A549 (cell line): ENCODE data around the gene CCDC182. TPM values are rescaled to one million over a fixed set of nuclear protein-coding genes. Genes with fewer than 3 reads are reported as not detected.

Experiments used
- ATAC-seq, 2 experiments: fragments of 200-7000 bp in 1 of 2; fragments of >200 bp in 1 of 2; cut with Nextera tagmentation in 1 of 2; cut with Tn5 transposase in 1 of 2; 3 replicates each; pipeline versions ENCODE4 v1.8.0 to v1.9.1; 2018 to 2020; ENCODE audit warnings: mild to moderate bottlenecking in 1 of 2, moderate library complexity in 1 of 2
- CTCF ChIA-PET: fragments of 300-600 bp; sonication (Branson Sonifier 250); formaldehyde crosslinking; extraction: SDS; loops from one replicate; lab custom pipeline; 2021; ENCODE audit warnings: antibody characterized with exemption, inconsistent platforms; lab: Yijun Ruan, JAX
- POLR2A ChIA-PET: fragments of 350-600 bp; formaldehyde crosslinking; extraction: SDS; loops from one replicate; lab custom pipeline; 2021; ENCODE audit warnings: antibody characterized with exemption, inconsistent platforms; lab: Yijun Ruan, JAX
- DNase-seq, 2 experiments: peaks; one replicate each; pipeline versions ENCODE4 v3.0.0 to v3.0.0-alpha.2; 2011 to 2016; ENCODE audit warnings: low read depth in 1 of 2, low spot score in 1 of 2
- FAIRE-seq: peaks from 2 replicates; lab custom pipeline; 2011; peaks lifted over from hg19 to GRCh38; lab: Jason Lieb, UNC
- H3K27ac ChIP-seq, 2 experiments: fragments of >200 bp; sonication (Bioruptor Twin); formaldehyde crosslinking; 3 replicates each; pipeline ENCODE4 v1.5.1; 2016 to 2017
- H3K4me1 ChIP-seq: fragments of >200 bp; sonication (Bioruptor Twin); formaldehyde crosslinking; 3 replicates; pipeline ENCODE4 v1.6.1; 2016
- H3K4me2 ChIP-seq: fragments of >200 bp; sonication (Bioruptor Twin); formaldehyde crosslinking; 3 replicates; pipeline ENCODE4 v1.6.1; 2016
- H3K4me3 ChIP-seq: fragments of >200 bp; sonication (Bioruptor Twin); formaldehyde crosslinking; 3 replicates; pipeline ENCODE4 v1.5.1; 2016
- H3K9me3 ChIP-seq: fragments of >200 bp; sonication (Bioruptor Twin); formaldehyde crosslinking; 3 replicates; pipeline ENCODE4 v1.6.1; 2016
- CBX2 ChIP-seq: fragments of 200-600 bp; sonication (generic); IDR thresholded peaks from 2 replicates; pipeline ENCODE4 v1.6.1; 2016; ENCODE audit warnings: low read depth, mild to moderate bottlenecking, borderline replicate concordance
- CBX8 ChIP-seq: fragments of 200-600 bp; sonication (generic); IDR thresholded peaks from 2 replicates; pipeline ENCODE4 v1.6.1; 2016
- FOSL2 ChIP-seq, 2 experiments: fragments of 450-650 bp in 1 of 2; fragments of >200 bp in 1 of 2; sonication (Bioruptor Twin) in 1 of 2; formaldehyde crosslinking; IDR thresholded peaks; 2 replicates each; pipeline versions ENCODE4 v1.5.0 to v1.6.1; 2016 to 2020; ENCODE audit warnings: mild to moderate bottlenecking in 1 of 2, moderate library complexity in 1 of 2
- HOXA7 ChIP-seq: fragments of 250-450 bp; sonication (Bioruptor Pico); IDR thresholded peaks from 2 replicates; pipeline ENCODE4 v1.5.0; 2020; ENCODE audit warnings: mild to moderate bottlenecking, moderate library complexity
- MYC ChIP-seq: IDR thresholded peaks from 2 replicates; pipeline ENCODE4 v1.6.1; 2012; ENCODE audit warnings: mild to moderate bottlenecking, inconsistent platforms, low read length, improper control_type of control experiment, borderline replicate concordance
- NFE2L2 ChIP-seq: fragments of 150-350 bp; conservative IDR thresholded peaks from 2 replicates; pipeline ENCODE4 v1.6.1; 2014; ENCODE audit warnings: low read length
- NPAS2 ChIP-seq: fragments of 250-450 bp; sonication (Bioruptor Pico); IDR thresholded peaks from 2 replicates; pipeline ENCODE4 v1.8.0; 2022; ENCODE audit warnings: mild to moderate bottlenecking, moderate library complexity, borderline replicate concordance
- POLR2A ChIP-seq: IDR thresholded peaks from 2 replicates; pipeline ENCODE4 v1.6.1; 2012; ENCODE audit warnings: mild to moderate bottlenecking, low read length
- RARB ChIP-seq: fragments of 250-450 bp; sonication (Bioruptor Pico); IDR thresholded peaks from 2 replicates; pipeline ENCODE4 v1.8.0; 2021; ENCODE audit warnings: mild to moderate bottlenecking, moderate library complexity
- RFX5 ChIP-seq: fragments of 450-650 bp; IDR thresholded peaks from 2 replicates; pipeline ENCODE4 v1.7.1; 2014; ENCODE audit warnings: antibody characterized with exemption, mild to moderate bottlenecking, moderate library complexity
- SMC3 ChIP-seq: fragments of >200 bp; sonication (Bioruptor Twin); formaldehyde crosslinking; IDR thresholded peaks from 3 replicates; pipeline ENCODE4 v1.6.1; 2018; ENCODE audit warnings: inconsistent platforms
- SREBF2 ChIP-seq: fragments of 450-650 bp; IDR thresholded peaks from 2 replicates; pipeline ENCODE4 v1.6.1; 2014; ENCODE audit warnings: mild to moderate bottlenecking, moderate library complexity
- ZC3H11A ChIP-seq: fragments of 450-650 bp; IDR thresholded peaks from 2 replicates; pipeline ENCODE4 v1.6.1; 2014; ENCODE audit warnings: antibody characterized with exemption, mild to moderate bottlenecking
- WGBS: methylation state at CpG from one replicate; pipeline ENCODE4 v1.1.6; 2017; ENCODE audit errors: missing lambda C conversion rate; 5-methylcytosine and 5-hydroxymethylcytosine counted together
- polyA plus RNA-seq, 4 experiments: library from polyadenylated mRNA; depleted of rRNA in 3 of 4; stranded (reverse); fragments of >200 nt; fragmentation: RNase III in 1 of 4; extraction: RNeasy Plus Mini Kit Qiagen cat#74134 plus additional on column Dnase treatment in 1 of 4; gene quantifications; 2 replicates in 3 of 4; 3 replicates in 1 of 4; pipeline ENCODE4 v1.2.3, GENCODE V29; 2011 to 2017
- TF ChIP-seq, protein P1 (sequence below): fragments of 150-350 bp; IDR thresholded peaks from 2 replicates; pipeline ENCODE4 v1.6.1; 2014; ENCODE audit warnings: low read depth, mild to moderate bottlenecking, low read length
- TF ChIP-seq, protein P2 (sequence below): fragments of 250-450 bp; sonication (Bioruptor Pico); IDR thresholded peaks from 2 replicates; pipeline ENCODE4 v1.5.0; 2021; ENCODE audit warnings: mild to moderate bottlenecking, moderate library complexity, borderline replicate concordance
- TF ChIP-seq, protein P3 (sequence below): fragments of >200 bp; sonication (Bioruptor Twin); formaldehyde crosslinking; IDR thresholded peaks from 3 replicates; pipeline ENCODE4 v1.6.1; 2016

CCDC182 gene
- polyA plus RNA-seq, 2 of the 4 experiments (the other 2 are of a cell fraction), result not detected

DNA sequence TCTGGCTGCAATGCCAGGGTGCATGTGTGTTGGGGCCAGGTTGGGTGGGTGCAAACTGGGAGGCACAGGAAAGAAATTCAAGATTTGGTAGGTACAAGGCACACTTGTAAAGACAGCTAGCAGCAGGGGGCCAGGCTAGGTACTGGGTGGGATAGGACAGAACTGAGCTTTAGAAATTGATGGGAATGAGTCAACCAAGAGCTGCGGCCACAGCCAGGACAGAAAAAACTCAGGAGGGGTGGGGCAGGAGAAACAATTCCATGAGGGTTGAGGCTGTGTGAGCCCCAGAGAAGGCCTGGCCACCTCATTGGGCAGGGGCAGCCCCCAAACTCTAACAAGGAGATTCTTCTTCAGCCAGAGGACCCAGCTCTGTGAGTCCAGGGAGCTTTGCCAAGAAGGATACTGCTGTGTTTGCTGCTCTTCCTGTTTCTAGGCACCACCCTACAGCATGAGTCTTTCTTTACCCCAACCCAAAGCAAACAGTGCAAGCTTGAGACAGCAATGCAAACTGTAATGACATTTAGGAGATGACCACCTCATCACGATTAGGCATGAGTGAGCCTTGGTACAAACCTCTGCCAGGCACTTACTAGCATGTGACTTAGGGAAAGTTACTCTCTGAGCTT lies 21.3 kb upstream of the CCDC182 start:
- ChIA-PET CTCF (interaction anchor here (0.5 to 10.7 kb wide), 11 partner anchors 9 to 1022 kb away, joined by 4 to 124 read pairs (median 5); no protein-coding TSS in a partner anchor), POLR2A (no interaction called here)
- 20% methylated on average over 2 of the region's 2 CpGs for WGBS
- TF ChIP-seq, protein P1, sequence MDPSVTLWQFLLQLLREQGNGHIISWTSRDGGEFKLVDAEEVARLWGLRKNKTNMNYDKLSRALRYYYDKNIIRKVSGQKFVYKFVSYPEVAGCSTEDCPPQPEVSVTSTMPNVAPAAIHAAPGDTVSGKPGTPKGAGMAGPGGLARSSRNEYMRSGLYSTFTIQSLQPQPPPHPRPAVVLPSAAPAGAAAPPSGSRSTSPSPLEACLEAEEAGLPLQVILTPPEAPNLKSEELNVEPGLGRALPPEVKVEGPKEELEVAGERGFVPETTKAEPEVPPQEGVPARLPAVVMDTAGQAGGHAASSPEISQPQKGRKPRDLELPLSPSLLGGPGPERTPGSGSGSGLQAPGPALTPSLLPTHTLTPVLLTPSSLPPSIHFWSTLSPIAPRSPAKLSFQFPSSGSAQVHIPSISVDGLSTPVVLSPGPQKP, result no peak
- TF ChIP-seq FOSL2 (IDR thresholded peaks at IDR 0.05) (no peak), FOSL2 (CRISPR knock-in tag; IDR thresholded peaks at IDR 0.05) (peak; percentile 7; the same call in 1 of the 2 replicates), POLR2A (0 out of 2 replicates have a peak, but pooled peaks have one; percentile 20)
- Histone ChIP-seq H3K4me3 (no peak overlapping the region), H3K4me2 (peak overlapping the region; percentile 51), H3K9me3 (no peaks in the 10 kb centered on the region), H3K27ac (peak overlapping the region; percentile 59 to 76), H3K4me1 (peaks cover 19% of the 10 kb centered on the region)
- ATAC-seq (peak; percentile 73 to 84), FAIRE-seq (no peak), DNase-seq (peak in 1 of 2 experiments; percentile 65)

DNA sequence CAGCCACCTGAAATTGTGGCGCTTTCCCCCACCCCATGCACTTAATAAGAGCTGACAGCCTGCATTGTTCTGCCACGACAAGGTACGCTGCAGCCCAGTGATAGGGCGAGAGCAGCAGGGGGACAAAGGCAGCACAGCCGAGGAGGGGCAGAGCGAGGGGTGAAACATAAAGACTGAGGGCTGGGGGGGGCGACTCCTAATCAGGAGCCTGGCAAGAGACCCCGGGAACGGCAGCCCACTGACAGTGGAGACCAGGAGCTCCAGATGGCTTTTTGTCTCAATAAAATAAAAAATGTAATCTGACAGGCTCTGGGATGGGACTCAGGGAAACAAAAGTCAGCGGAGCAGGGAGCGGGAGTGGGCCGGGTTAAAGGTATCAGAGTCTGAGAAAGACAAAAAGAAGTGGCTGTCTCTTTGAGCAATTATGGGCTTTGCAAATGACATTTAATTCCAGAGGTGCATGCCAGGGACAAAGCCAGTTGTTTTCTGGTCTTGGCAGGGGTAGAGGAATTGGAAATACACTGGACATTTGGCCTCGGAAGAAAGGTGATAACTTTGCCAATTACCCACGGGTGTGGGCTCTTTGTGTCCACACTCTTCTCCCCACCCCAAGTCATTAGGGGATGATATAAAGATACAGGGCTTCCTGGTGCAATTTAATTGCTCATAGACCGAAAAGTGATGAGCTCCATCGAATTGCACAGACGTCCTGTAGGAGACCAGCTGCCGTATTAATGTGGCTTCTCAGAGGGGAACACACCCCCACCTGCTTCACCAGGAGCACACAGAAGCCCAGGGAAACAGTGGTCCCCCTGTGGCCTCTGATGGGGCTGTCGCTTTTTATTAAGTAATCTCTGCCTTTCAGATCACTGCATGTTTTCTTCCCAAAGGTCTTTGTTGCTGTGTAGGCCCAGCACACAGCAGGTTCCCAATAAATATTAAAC lies 17.6 kb upstream of the CCDC182 start:
- Histone ChIP-seq H3K4me1 (peaks cover 22% of the 10 kb centered on the region), H3K27ac (no peak overlapping the region), H3K9me3 (no peaks in the 10 kb centered on the region), H3K4me2 (no peak overlapping the region), H3K4me3 (no peak overlapping the region)
- ATAC-seq, result no peak
- 67% methylated on average over 19 of the region's 19 CpGs for WGBS
- ChIA-PET POLR2A (no interaction called here), CTCF (interaction anchor here (0.6 to 10.7 kb wide), 7 partner anchors 10 to 642 kb away, joined by 3 to 124 read pairs (median 4); no protein-coding TSS in a partner anchor)
- FAIRE-seq, result no peak
- DNase-seq, result no peak
- TF ChIP-seq POLR2A, result no peak
- no peak for TF ChIP-seq RFX5
- TF ChIP-seq RARB, result no peak

DNA sequence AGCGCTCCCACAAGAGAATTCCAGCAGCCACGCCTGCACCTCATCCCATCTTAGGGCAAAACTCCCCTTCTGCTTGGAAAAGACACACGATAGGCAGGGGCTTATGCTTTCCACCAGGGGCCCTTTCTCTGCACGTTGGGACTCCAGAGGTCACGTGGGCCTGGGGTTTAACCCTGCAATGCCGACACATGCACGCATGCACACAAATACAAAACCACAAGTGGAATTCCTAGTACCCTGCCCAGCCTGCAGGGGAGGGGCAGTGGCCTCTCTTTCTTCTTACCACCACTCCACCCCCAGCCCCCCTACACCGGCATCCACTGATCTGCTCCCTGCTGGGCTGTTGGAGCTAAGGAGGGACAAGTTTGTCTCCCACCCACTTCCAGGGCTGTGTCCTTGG lies 16.8 kb upstream of the CCDC182 start:
- POLR2A ChIA-PET, result no interaction called here
- FAIRE-seq (no peak), ATAC-seq (no peak; a peak in 2 of 6 replicates)

More for the DNA sequence above, 16.8 kb upstream of the CCDC182 start:
- WGBS, result 66% methylated on average over 8 of the region's 8 CpGs
- no peak for DNase-seq
- CTCF ChIA-PET, result interaction anchor here (1.0 to 10.7 kb wide), 5 partner anchors 10 to 641 kb away, joined by 3 to 124 read pairs (median 7); no protein-coding TSS in a partner anchor
- H3K9me3 ChIP-seq, result no peaks in the 10 kb centered on the region
- H3K27ac ChIP-seq, result 0 out of 6 replicates have a peak overlapping the region, but pooled peaks of 1 of the 2 experiments have one; percentile 6
- H3K4me1 ChIP-seq, result peaks cover 15% of the 10 kb centered on the region
- H3K4me2 ChIP-seq, result no peak overlapping the region
- no peak for TF ChIP-seq CBX2
- no peak for TF ChIP-seq MYC
- TF ChIP-seq ZC3H11A, result no peak
- TF ChIP-seq, protein P2, sequence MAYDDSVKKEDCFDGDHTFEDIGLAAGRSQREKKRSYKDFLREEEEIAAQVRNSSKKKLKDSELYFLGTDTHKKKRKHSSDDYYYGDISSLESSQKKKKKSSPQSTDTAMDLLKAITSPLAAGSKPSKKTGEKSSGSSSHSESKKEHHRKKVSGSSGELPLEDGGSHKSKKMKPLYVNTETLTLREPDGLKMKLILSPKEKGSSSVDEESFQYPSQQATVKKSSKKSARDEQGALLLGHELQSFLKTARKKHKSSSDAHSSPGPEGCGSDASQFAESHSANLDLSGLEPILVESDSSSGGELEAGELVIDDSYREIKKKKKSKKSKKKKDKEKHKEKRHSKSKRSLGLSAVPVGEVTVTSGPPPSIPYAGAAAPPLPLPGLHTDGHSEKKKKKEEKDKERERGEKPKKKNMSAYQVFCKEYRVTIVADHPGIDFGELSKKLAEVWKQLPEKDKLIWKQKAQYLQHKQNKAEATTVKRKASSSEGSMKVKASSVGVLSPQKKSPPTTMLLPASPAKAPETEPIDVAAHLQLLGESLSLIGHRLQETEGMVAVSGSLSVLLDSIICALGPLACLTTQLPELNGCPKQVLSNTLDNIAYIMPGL (CRISPR knock-in tag), result no peak
- TF ChIP-seq NPAS2 (CRISPR knock-in tag), result no peak
- TF ChIP-seq SMC3, result no peak
- TF ChIP-seq CBX8, result no peak
- TF ChIP-seq NFE2L2, result no peak
- TF ChIP-seq HOXA7 (CRISPR knock-in tag), result no peak
- TF ChIP-seq SREBF2, result no peak
- TF ChIP-seq, protein P3, sequence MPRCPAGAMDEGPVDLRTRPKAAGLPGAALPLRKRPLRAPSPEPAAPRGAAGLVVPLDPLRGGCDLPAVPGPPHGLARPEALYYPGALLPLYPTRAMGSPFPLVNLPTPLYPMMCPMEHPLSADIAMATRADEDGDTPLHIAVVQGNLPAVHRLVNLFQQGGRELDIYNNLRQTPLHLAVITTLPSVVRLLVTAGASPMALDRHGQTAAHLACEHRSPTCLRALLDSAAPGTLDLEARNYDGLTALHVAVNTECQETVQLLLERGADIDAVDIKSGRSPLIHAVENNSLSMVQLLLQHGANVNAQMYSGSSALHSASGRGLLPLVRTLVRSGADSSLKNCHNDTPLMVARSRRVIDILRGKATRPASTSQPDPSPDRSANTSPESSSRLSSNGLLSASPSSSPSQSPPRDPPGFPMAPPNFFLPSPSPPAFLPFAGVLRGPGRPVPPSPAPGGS, result no peak
- no peak overlapping the region for H3K4me3 ChIP-seq
